Smooth muscle cell (in vitro differentiated cells): ENCODE data around the gene TMEM201. TPM values are rescaled to one million over a fixed set of nuclear protein-coding genes. Genes with fewer than 3 reads are reported as not detected.

ENCODE experiments used
- DNase-seq: peaks from one replicate; lab custom pipeline; 2025; ENCODE audit not compliant: unreplicated experiment; lab: John Stamatoyannopoulos, UW
- H2AFZ ChIP-seq: fragments of 200-600 bp; sonication (generic); 2 replicates; pipeline ENCODE4 v1.6.0; 2016; ENCODE audit warnings: antibody characterized with exemption, low read depth, mild to moderate bottlenecking
- H3F3A ChIP-seq: fragments of 200-600 bp; sonication (generic); 2 replicates; pipeline ENCODE4 v1.6.0; 2017; ENCODE audit warnings: antibody characterized with exemption, low read depth
- H3K27ac ChIP-seq: fragments of 200-600 bp; sonication (generic); 2 replicates; pipeline ENCODE4 v1.5.1; 2016; ENCODE audit warnings: low read depth, mild to moderate bottlenecking
- H3K27me3 ChIP-seq: fragments of 200-600 bp; sonication (generic); 2 replicates; pipeline ENCODE4 v1.6.1; 2016; ENCODE audit warnings: low read depth, mild to moderate bottlenecking
- H3K36me3 ChIP-seq: fragments of 200-600 bp; sonication (generic); 2 replicates; pipeline ENCODE4 v1.5.1; 2016; ENCODE audit warnings: low read depth
- H3K4me1 ChIP-seq: fragments of 200-600 bp; sonication (generic); 2 replicates; pipeline ENCODE4 v1.5.1; 2016; ENCODE audit warnings: low read depth
- H3K4me2 ChIP-seq: fragments of 200-600 bp; sonication (generic); 2 replicates; pipeline ENCODE4 v1.6.0; 2016; ENCODE audit warnings: mild to moderate bottlenecking
- H3K4me3 ChIP-seq: fragments of 200-600 bp; sonication (generic); 2 replicates; pipeline ENCODE4 v1.5.1; 2016; ENCODE audit warnings: mild to moderate bottlenecking
- H3K79me2 ChIP-seq: fragments of 200-600 bp; sonication (generic); 2 replicates; pipeline ENCODE4 v1.6.0; 2016; ENCODE audit warnings: low read depth, mild to moderate bottlenecking
- H3K9ac ChIP-seq: fragments of 200-600 bp; sonication (generic); 2 replicates; pipeline ENCODE4 v1.6.0; 2016; ENCODE audit warnings: low read depth
- H3K9me3 ChIP-seq: fragments of 200-600 bp; sonication (generic); replicated peaks from 2 replicates; pipeline ENCODE4 v1.5.1; 2016; ENCODE audit warnings: low read depth
- H4K20me1 ChIP-seq: fragments of 200-600 bp; sonication (generic); 2 replicates; pipeline ENCODE4 v1.6.0; 2016; ENCODE audit warnings: low read depth
- CTCF ChIP-seq: fragments of 200-600 bp; sonication (generic); IDR thresholded peaks from 2 replicates; pipeline ENCODE4 v1.5.1; 2017; ENCODE audit warnings: borderline replicate concordance, mild to moderate bottlenecking, antibody characterized with exemption; ENCODE audit not compliant: insufficient read depth, poor library complexity, severe bottlenecking
- WGBS: methylation state at CpG from one replicate; pipeline ENCODE4 v1.1.7; 2016; ENCODE audit warnings: low lambda C conversion rate; 5-methylcytosine and 5-hydroxymethylcytosine counted together
- polyA plus RNA-seq: library from polyadenylated mRNA; unstranded; fragments of >200 nt; fragmentation: Nextera tagmentation; extraction: Ambion mirVana; gene quantifications from 2 replicates; pipeline ENCODE4 v1.2.1, GENCODE V29; 2016
- total RNA-seq: library from RNA; depleted of rRNA; stranded (reverse); fragments of >200 nt; gene quantifications from 2 replicates; pipeline ENCODE4 v1.2.3, GENCODE V29; 2014

Gene TMEM201
- total and polyA plus RNA-seq, 2 experiments from 2014 or later = 2.4 to 8.8 TPM

- H3K9ac ChIP-seq = peak overlapping the region; percentile 24
- H3K27ac ChIP-seq = no peak overlapping the region
- peaks cover 40% of the 10 kb centered on the region for H3K4me1 ChIP-seq
- no peak for DNase-seq
- H3F3A ChIP-seq = no peaks in the 10 kb centered on the region
- H3K36me3 ChIP-seq = no peaks in the 10 kb centered on the region
- H3K27me3 ChIP-seq = no peaks in the 10 kb centered on the region
- peaks cover 26% of the 10 kb centered on the region for H3K79me2 ChIP-seq
- peak overlapping the region; percentile 55 for H2AFZ ChIP-seq
- TF ChIP-seq CTCF = no peak
- H4K20me1 ChIP-seq = peaks cover 48% of the 10 kb centered on the region
- 4% methylated on average over 30 of the region's 63 CpGs for WGBS
- no peaks in the 10 kb centered on the region for H3K9me3 ChIP-seq
- peak overlapping the region; percentile 95 for H3K4me2 ChIP-seq
- peak overlapping the region; percentile 77 for H3K4me3 ChIP-seq
Measured at GRCh38 chr1:9589144-9589718, 520 bp downstream of the TMEM201 start.

- Histone ChIP-seq H3K27ac (no peak overlapping the region), H3K9ac (peak overlapping the region; percentile 24), H4K20me1 (peaks cover 53% of the 10 kb centered on the region), H3K4me2 (peak overlapping the region; percentile 95), H3K4me1 (peaks cover 41% of the 10 kb centered on the region), H3F3A (no peaks in the 10 kb centered on the region), H3K4me3 (peak overlapping the region; percentile 77), H3K9me3 (no peaks in the 10 kb centered on the region), H3K36me3 (no peaks in the 10 kb centered on the region), H3K79me2 (peaks cover 32% of the 10 kb centered on the region), H3K27me3 (no peaks in the 10 kb centered on the region), H2AFZ (no peak overlapping the region)
- 29% methylated on average over 6 of the region's 6 CpGs for WGBS
- DNase-seq = no peak
- TF ChIP-seq CTCF = no peak
Measured at GRCh38 chr1:9589719-9590157, 1.0 kb downstream of the TMEM201 start.

- no peak for DNase-seq
- WGBS = 87% methylated on average over 7 of the region's 7 CpGs
Measured at GRCh38 chr1:9590201-9590600, 1.5 kb downstream of the TMEM201 start.

More at GRCh38 chr1:9590201-9590600, 1.5 kb downstream of the TMEM201 start:
- H3K9me3 ChIP-seq = no peaks in the 10 kb centered on the region
- H3K9ac ChIP-seq = no peak overlapping the region
- TF ChIP-seq CTCF = no peak
- no peaks in the 10 kb centered on the region for H3F3A ChIP-seq
- no peak overlapping the region for H3K4me3 ChIP-seq
- H3K79me2 ChIP-seq = peaks cover 33% of the 10 kb centered on the region
- no peaks in the 10 kb centered on the region for H3K27me3 ChIP-seq
- H3K4me1 ChIP-seq = peaks cover 41% of the 10 kb centered on the region
- H3K36me3 ChIP-seq = no peaks in the 10 kb centered on the region
- no peak overlapping the region for H3K27ac ChIP-seq
- peaks cover 58% of the 10 kb centered on the region for H4K20me1 ChIP-seq
- H2AFZ ChIP-seq = no peak overlapping the region
- H3K4me2 ChIP-seq = peak overlapping the region; percentile 95
